Naive thymus-derived CD8-positive, alpha-beta T cell (primary cell): ENCODE data around the gene ESR2. TPM values are rescaled to one million over a fixed set of nuclear protein-coding genes. Genes with fewer than 3 reads are reported as not detected.

Experiments used
- ATAC-seq, 2 donors: fragments of 150-1000 bp; cut with Tn5 transposase in 1 of 2; sonication (Bioruptor Pico), chemical (Tn5 transposase) in 1 of 2; 1 replicate in 1 of 2; 2 replicates in 1 of 2; pipeline ENCODE4 v1.10.0; 2021; ENCODE audit warnings: mild to moderate bottlenecking in 2 of 2, moderate library complexity in 2 of 2
- POLR2A ChIA-PET: fragments of 350-600 bp; sonication (Branson Sonifier 250); formaldehyde crosslinking; loops from one replicate; lab custom pipeline; 2021; ENCODE audit warnings: antibody characterized with exemption; lab: Charles Lee
- DNase-seq, 10 donors: peaks; one replicate each; pipeline versions ENCODE4 v3.0.0 to v3.0.0-alpha.2; 2020 to 2022
- H3K27ac Mint-ChIP-seq, 10 donors: one replicate each; pipeline ENCODE4 v1.8.0; 2020 to 2022; ENCODE audit warnings: mild to moderate bottlenecking in 10 of 10, mixed read lengths in 10 of 10, moderate library complexity in 4 of 10, inconsistent platforms in 1 of 10
- H3K27me3 Mint-ChIP-seq, 5 donors: one replicate each; pipeline ENCODE4 v1.8.0; 2021 to 2022; ENCODE audit warnings: mixed read lengths in 5 of 5
- H3K36me3 Mint-ChIP-seq, 3 donors: one replicate each; pipeline ENCODE4 v1.8.0; 2020 to 2022; ENCODE audit warnings: mixed read lengths in 3 of 3, mild to moderate bottlenecking in 2 of 3, inconsistent platforms in 1 of 3
- H3K4me1 Mint-ChIP-seq, 4 donors: one replicate each; pipeline ENCODE4 v1.8.0; 2021 to 2022; ENCODE audit warnings: mixed read lengths in 4 of 4
- H3K4me3 Mint-ChIP-seq, 10 donors: one replicate each; pipeline ENCODE4 v1.8.0; 2020 to 2022; ENCODE audit warnings: mild to moderate bottlenecking in 10 of 10, mixed read lengths in 10 of 10, moderate library complexity in 6 of 10, inconsistent platforms in 1 of 10
- H3K9me3 Mint-ChIP-seq, 9 donors: one replicate each; pipeline ENCODE4 v1.8.0; 2020 to 2022; ENCODE audit warnings: mixed read lengths in 9 of 9, mild to moderate bottlenecking in 3 of 9, inconsistent platforms in 1 of 9, moderate library complexity in 1 of 9
- polyA plus RNA-seq, 3 donors: library from polyadenylated mRNA; unstranded; fragments of 300-500 nt; fragmentation: Illumina TruSeq; gene quantifications; one replicate each; pipeline ENCODE4 v1.2.3, GENCODE V29; 2021
- total RNA-seq, 8 experiments: library from RNA in 2 of 8; stranded (reverse) in 2 of 8; gene quantifications; one replicate each; pipeline ENCODE4 v1.2.3 and lab custom pipeline; 2021 to 2026

ESR2 gene
- total and polyA plus RNA-seq, 5 experiments from 2014 or later: 0.16 to 0.41 (median 0.29) TPM; not detected in 2

DNA sequence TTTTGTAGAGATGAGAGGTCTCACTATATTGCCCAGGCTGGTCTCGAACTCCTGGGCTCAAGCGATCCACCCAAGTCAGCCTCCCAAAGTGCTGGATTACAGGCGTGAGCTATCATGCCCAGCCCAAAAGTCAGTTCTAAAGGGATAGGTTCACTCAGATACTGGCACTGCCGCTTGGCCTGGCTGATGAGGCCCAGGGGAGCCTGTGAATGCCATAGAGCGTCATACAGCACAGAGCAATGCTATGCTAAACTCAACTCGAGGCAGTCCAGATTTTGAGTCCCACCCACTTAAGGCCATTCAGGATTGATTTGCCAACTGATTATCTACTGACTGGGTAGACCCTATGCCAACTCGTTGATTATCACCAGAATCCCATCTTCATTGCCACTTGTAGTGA lies 179.4 kb downstream of the ESR2 start:
- peaks cover 9 to 85% (median 13%) of the 10 kb centered on the region in 3 donors for H3K36me3 Mint-ChIP-seq
- DNase-seq (no peak), ATAC-seq (no peak)
- H3K27me3 Mint-ChIP-seq: no peaks in the 10 kb centered on the region
- no peaks in the 10 kb centered on the region for H3K9me3 Mint-ChIP-seq
- POLR2A ChIA-PET: no interaction called here
- peaks cover 0 to 2% (median under 1%) of the 10 kb centered on the region in 4 donors for H3K4me1 Mint-ChIP-seq
- H3K27ac Mint-ChIP-seq: peak overlapping the region in 2 of 10 donors; percentile 11 to 14
- H3K4me3 Mint-ChIP-seq: no peak overlapping the region

- H3K27ac Mint-ChIP-seq: peak overlapping the region in 1 of 10 donors; percentile 14
- no peak overlapping the region for H3K4me3 Mint-ChIP-seq
- POLR2A ChIA-PET: no interaction called here
Measured at GRCh38 chr14:64114166-64114565, 180.0 kb downstream of the ESR2 start.

GRCh38 chr14:64112867-64113678 lies 181.1 kb downstream of the ESR2 start:
- H3K27me3 Mint-ChIP-seq: no peaks in the 10 kb centered on the region
- ATAC-seq (no peak), DNase-seq (no peak)
- H3K9me3 Mint-ChIP-seq: no peaks in the 10 kb centered on the region
- H3K27ac Mint-ChIP-seq: peak overlapping the region in 2 of 10 donors; percentile 22 to 40
- peaks cover 0 to 2% (median under 1%) of the 10 kb centered on the region in 4 donors for H3K4me1 Mint-ChIP-seq
- no peak overlapping the region for H3K4me3 Mint-ChIP-seq
- POLR2A ChIA-PET: no interaction called here
- H3K36me3 Mint-ChIP-seq: peaks cover 5 to 83% (median 20%) of the 10 kb centered on the region in 3 donors

More at GRCh38 chr14:64114166-64114565, 180.0 kb downstream of the ESR2 start:
- no peaks in the 10 kb centered on the region for H3K27me3 Mint-ChIP-seq
- DNase-seq: no peak
- no peaks in the 10 kb centered on the region for H3K9me3 Mint-ChIP-seq
- ATAC-seq: no peak
- H3K36me3 Mint-ChIP-seq: peaks cover 9 to 85% (median 13%) of the 10 kb centered on the region in 3 donors
- peaks cover 0 to 2% (median under 1%) of the 10 kb centered on the region in 4 donors for H3K4me1 Mint-ChIP-seq

DNA sequence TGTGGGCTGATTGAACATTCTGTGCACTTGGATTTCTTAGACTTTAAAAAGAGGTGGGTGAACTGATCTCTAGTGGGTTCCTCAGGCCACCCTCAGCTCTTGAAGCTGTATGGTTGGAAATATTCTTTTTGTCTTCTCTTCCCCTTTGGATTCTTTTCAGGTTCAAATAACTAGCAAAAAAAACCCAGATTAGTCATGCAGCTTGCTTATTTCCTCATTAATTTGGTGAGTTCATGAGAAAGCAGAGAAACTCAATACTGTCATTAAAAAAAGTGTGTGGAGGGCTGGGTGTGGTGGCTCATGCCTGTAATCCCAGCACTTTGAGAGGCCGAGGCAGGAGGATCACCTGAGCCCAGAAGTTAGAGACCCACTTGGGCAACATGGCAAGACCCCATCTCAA lies 183.4 kb downstream of the ESR2 start:
- Mint-ChIP-seq H3K9me3 (no peaks in the 10 kb centered on the region), H3K36me3 (peaks cover 0 to 84% (median 23%) of the 10 kb centered on the region in 3 donors), H3K27me3 (no peaks in the 10 kb centered on the region), H3K4me1 (peaks cover 0 to 2% (median under 1%) of the 10 kb centered on the region in 4 donors), H3K4me3 (no peak overlapping the region), H3K27ac (peak overlapping the region in 1 of 10 donors; percentile 36)
- no peak for ATAC-seq
- POLR2A ChIA-PET: no interaction called here
- DNase-seq: no peak

- POLR2A ChIA-PET: interaction anchor here (0.7 kb wide), 1 partner anchor 302 kb away, joined by 3 read pairs; no protein-coding TSS in a partner anchor
- ATAC-seq (no peak), DNase-seq (no peak)
- Mint-ChIP-seq H3K27ac (peak overlapping the region in 1 of 10 donors; percentile 34), H3K4me3 (no peak overlapping the region), H3K9me3 (no peaks in the 10 kb centered on the region), H3K4me1 (peaks cover 0 to 2% (median 0%) of the 10 kb centered on the region in 4 donors), H3K27me3 (no peaks in the 10 kb centered on the region), H3K36me3 (peaks cover 0 to 85% (median 27%) of the 10 kb centered on the region in 3 donors)
Measured at GRCh38 chr14:64109819-64110554, 184.2 kb downstream of the ESR2 start.

- H3K36me3 Mint-ChIP-seq: peaks cover 12 to 87% (median 37%) of the 10 kb centered on the region in 3 donors
- H3K4me1 Mint-ChIP-seq: no peaks in the 10 kb centered on the region
- H3K27me3 Mint-ChIP-seq: no peaks in the 10 kb centered on the region
- no peak overlapping the region for H3K27ac Mint-ChIP-seq
- DNase-seq (no peak), ATAC-seq (no peak)
- POLR2A ChIA-PET: no interaction called here
- no peak overlapping the region for H3K4me3 Mint-ChIP-seq
- no peaks in the 10 kb centered on the region for H3K9me3 Mint-ChIP-seq
Measured at GRCh38 chr14:64107438-64107837, 186.7 kb downstream of the ESR2 start.

DNA sequence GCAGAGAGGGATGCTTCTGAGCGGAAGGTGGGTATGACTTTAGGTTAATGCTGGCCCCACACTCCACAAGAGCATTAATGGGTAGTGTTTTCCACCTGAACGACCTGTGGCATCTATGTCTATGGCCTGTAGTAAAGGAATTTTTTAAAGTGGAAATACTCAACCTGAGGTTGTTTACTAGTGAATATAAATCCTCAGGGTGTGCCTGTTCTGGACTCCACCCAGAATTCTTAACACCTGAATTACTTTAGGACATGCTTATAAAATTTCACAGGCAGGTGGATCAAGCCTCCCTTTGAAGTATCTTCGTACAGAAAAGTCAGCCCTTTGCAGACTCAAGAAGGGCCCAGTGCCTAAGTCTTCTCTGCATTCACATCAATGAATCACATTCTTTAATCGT lies 196.1 kb downstream of the ESR2 start:
- Mint-ChIP-seq H3K4me3 (no peak overlapping the region), H3K36me3 (peaks cover 26 to 77% (median 63%) of the 10 kb centered on the region in 3 donors), H3K27ac (no peak overlapping the region), H3K27me3 (no peaks in the 10 kb centered on the region), H3K4me1 (no peaks in the 10 kb centered on the region), H3K9me3 (peaks cover 0 to 4% (median 0%) of the 10 kb centered on the region in 9 donors)
- POLR2A ChIA-PET: no interaction called here
- no peak for ATAC-seq
- no peak for DNase-seq

GRCh38 chr14:64095620-64096019 lies 198.6 kb downstream of the ESR2 start:
- peaks cover 19 to 75% (median 53%) of the 10 kb centered on the region in 3 donors for H3K36me3 Mint-ChIP-seq
- ATAC-seq: no peak

DNA sequence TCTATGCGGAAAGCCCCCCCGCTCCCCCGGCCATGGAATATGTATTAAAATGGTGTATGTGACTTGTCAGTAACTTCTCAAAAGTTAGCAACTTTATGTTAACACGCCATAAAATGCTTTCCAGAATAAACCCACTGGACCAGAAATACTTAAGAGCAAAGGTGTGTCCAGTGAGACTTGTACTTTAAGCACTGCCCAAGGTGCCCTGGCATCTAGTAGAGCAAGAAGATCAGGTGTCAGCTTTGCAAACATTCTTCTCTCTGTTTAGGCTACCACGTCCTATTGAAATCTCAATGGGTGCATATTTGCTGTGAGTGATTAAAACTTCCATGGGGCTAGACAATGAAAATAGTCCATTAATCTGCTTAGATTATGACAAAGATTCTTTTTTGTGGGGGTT lies 201.2 kb downstream of the ESR2 start:
- DNase-seq: no peak
- Mint-ChIP-seq H3K27ac (no peak overlapping the region), H3K27me3 (no peaks in the 10 kb centered on the region), H3K4me3 (no peak overlapping the region), H3K9me3 (no peaks in the 10 kb centered on the region), H3K36me3 (peaks cover 5 to 74% (median 40%) of the 10 kb centered on the region in 3 donors), H3K4me1 (no peaks in the 10 kb centered on the region)
- POLR2A ChIA-PET: no interaction called here
- no peak for ATAC-seq

More at GRCh38 chr14:64095620-64096019, 198.6 kb downstream of the ESR2 start:
- Mint-ChIP-seq H3K27me3 (no peaks in the 10 kb centered on the region), H3K27ac (no peak overlapping the region), H3K4me3 (no peak overlapping the region), H3K9me3 (peaks cover 0 to 4% (median 0%) of the 10 kb centered on the region in 9 donors), H3K4me1 (no peaks in the 10 kb centered on the region)
- POLR2A ChIA-PET: no interaction called here
- DNase-seq: no peak

GRCh38 chr14:64092338-64092737 lies 201.8 kb downstream of the ESR2 start:
- no peaks in the 10 kb centered on the region for H3K9me3 Mint-ChIP-seq
- H3K27me3 Mint-ChIP-seq: no peaks in the 10 kb centered on the region
- peaks cover 0 to 74% (median 37%) of the 10 kb centered on the region in 3 donors for H3K36me3 Mint-ChIP-seq
- no peak overlapping the region for H3K27ac Mint-ChIP-seq
- DNase-seq: no peak
- no peak overlapping the region for H3K4me3 Mint-ChIP-seq
- POLR2A ChIA-PET: no interaction called here
- no peak for ATAC-seq
- H3K4me1 Mint-ChIP-seq: no peaks in the 10 kb centered on the region

DNA sequence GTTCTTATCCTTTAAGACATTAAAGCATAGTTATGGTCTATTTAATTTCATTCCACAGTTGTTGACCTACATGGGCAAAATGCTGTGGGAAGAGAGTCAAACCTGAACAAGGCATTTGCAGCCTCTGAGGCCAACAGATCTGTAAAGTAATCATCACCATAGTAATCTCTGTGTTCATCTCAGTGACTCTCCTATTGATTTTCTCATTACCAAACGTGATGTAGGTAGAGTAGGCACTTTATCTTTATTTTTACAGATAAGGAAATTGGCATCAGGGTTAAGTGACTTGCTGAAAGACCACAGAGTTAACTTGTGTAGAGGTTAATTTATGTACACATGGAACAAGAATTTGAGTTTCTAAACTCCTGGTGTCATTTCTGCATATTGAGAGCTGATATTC lies 203.0 kb downstream of the ESR2 start:
- no peak overlapping the region for H3K27ac Mint-ChIP-seq
- H3K9me3 Mint-ChIP-seq: no peaks in the 10 kb centered on the region
- no peaks in the 10 kb centered on the region for H3K27me3 Mint-ChIP-seq
- no peak for ATAC-seq
- no peak for DNase-seq
- POLR2A ChIA-PET: no interaction called here
- H3K4me3 Mint-ChIP-seq: no peak overlapping the region
- peaks cover 0 to 73% (median 36%) of the 10 kb centered on the region in 3 donors for H3K36me3 Mint-ChIP-seq
- H3K4me1 Mint-ChIP-seq: no peaks in the 10 kb centered on the region

- H3K36me3 Mint-ChIP-seq: peaks cover 0 to 69% (median 32%) of the 10 kb centered on the region in 3 donors
- no peak overlapping the region for H3K4me3 Mint-ChIP-seq
- POLR2A ChIA-PET: no interaction called here
- H3K4me1 Mint-ChIP-seq: no peaks in the 10 kb centered on the region
- H3K27me3 Mint-ChIP-seq: no peaks in the 10 kb centered on the region
- no peak for ATAC-seq
- no peak for DNase-seq
- H3K27ac Mint-ChIP-seq: no peak overlapping the region
- H3K9me3 Mint-ChIP-seq: no peaks in the 10 kb centered on the region
Measured at GRCh38 chr14:64089920-64090319, 204.3 kb downstream of the ESR2 start.

DNA sequence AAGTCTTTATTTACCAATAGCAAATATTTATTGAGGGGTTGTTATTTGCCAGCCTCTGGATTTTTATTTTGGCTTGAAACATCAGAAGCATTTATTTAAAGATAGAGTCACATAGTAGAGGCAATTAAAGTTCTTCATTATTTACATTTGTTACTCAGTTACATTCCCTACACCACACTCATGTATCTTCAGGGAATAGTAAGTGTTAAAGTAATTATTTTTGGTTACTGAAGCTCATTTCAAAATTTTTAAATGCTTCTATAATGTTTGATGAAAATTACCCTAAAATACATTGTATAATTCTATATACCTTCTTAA lies 205.6 kb downstream of the ESR2 start:
- H3K36me3 Mint-ChIP-seq: peaks cover 0 to 70% (median 34%) of the 10 kb centered on the region in 3 donors
- H3K27ac Mint-ChIP-seq: no peak overlapping the region
- H3K9me3 Mint-ChIP-seq: no peaks in the 10 kb centered on the region
- H3K4me3 Mint-ChIP-seq: no peak overlapping the region
- no peaks in the 10 kb centered on the region for H3K4me1 Mint-ChIP-seq
- DNase-seq: no peak
- H3K27me3 Mint-ChIP-seq: no peaks in the 10 kb centered on the region
- POLR2A ChIA-PET: no interaction called here
- ATAC-seq: no peak
